Parathyroid adenoma (tissue), 2 donors: ENCODE data around the gene SYNDIG1.

Experiments used
- H2AFZ ChIP-seq: fragments of 300-600 bp; sonication (generic); one replicate; pipeline ENCODE4 v1.7.0; 2017; ENCODE audit warnings: antibody characterized with exemption, mild to moderate bottlenecking
- H3K27ac ChIP-seq: fragments of 300-600 bp; sonication (generic); one replicate; pipeline ENCODE4 v1.7.0; 2017
- H3K27me3 ChIP-seq: fragments of 300-600 bp; sonication (generic); one replicate; pipeline ENCODE4 v1.7.0; 2017; ENCODE audit warnings: low read length; ENCODE audit not compliant: control insufficient read depth, insufficient read depth
- H3K36me3 ChIP-seq: fragments of 300-600 bp; sonication (generic); one replicate; pipeline ENCODE4 v1.7.0; 2017; ENCODE audit warnings: low read length; ENCODE audit not compliant: control insufficient read depth, insufficient read depth
- H3K4me1 ChIP-seq: fragments of 300-600 bp; sonication (generic); one replicate; pipeline ENCODE4 v1.7.0; 2017; ENCODE audit warnings: control low read depth
- H3K4me2 ChIP-seq: fragments of 300-600 bp; sonication (generic); one replicate; pipeline ENCODE4 v1.7.0; 2017; ENCODE audit warnings: low read length
- H3K4me3 ChIP-seq: fragments of 300-600 bp; sonication (generic); one replicate; pipeline ENCODE4 v1.7.0; 2017; ENCODE audit warnings: low read depth, low read length
- H3K79me2 ChIP-seq: fragments of 300-600 bp; sonication (generic); one replicate; pipeline ENCODE4 v1.7.0; 2017; ENCODE audit warnings: control low read depth
- H3K9ac ChIP-seq: fragments of 300-600 bp; sonication (generic); one replicate; pipeline ENCODE4 v1.7.0; 2017; ENCODE audit warnings: mild to moderate bottlenecking
- H3K9me3 ChIP-seq: fragments of 300-600 bp; sonication (generic); one replicate; pipeline ENCODE4 v1.7.0; 2017; ENCODE audit warnings: low read length; ENCODE audit not compliant: control insufficient read depth
- TF ChIP-seq, protein P1 (sequence below): fragments of 300-600 bp; sonication (generic); IDR thresholded peaks from one replicate; pipeline ENCODE4 v1.7.0; 2017; ENCODE audit warnings: antibody characterized with exemption, mild to moderate bottlenecking
- donor health status: primary hyperparathyroidism.

Gene SYNDIG1

DNA sequence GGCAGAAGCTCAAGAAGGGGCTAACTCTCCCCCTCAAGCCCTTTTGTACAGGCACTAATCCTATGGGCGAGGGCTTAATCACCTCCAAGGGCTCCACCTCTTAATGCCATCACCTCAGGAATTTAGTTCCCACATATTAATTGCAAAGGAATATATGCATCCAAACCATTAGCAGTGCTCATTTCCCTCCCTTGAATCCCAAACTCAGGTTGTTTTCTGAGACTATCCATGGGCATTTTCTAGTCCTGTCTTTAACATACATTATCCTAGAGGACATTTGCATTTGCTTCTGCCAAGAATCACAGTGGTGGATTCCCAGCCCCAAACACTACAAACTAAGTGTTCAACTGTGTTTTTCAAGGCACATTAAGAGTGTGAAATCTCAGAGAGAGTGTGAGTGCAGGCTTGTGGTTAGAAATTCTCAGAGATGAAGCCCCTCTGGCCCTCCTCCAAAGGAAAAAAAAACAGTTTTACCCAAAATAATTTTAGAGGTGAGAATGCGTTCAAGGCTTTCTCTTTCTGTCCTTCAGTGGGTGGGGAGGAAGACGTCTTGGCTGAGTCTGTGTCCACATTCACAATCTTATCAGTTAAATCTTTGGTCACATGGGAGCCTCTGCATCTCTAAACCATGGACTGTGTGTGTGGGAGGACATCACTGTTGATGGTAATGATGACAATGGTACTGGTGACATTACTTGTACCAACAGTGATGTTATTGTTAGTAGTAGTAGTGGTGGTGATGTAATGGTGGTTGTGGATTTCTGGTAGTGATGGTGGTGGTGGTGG, 59.3 kb downstream of the SYNDIG1 start:
- no peaks in the 10 kb centered on the region for H3K36me3 ChIP-seq
- H3K27me3 ChIP-seq, result no peaks in the 10 kb centered on the region
- no peaks in the 10 kb centered on the region for H3K79me2 ChIP-seq
- no peaks in the 10 kb centered on the region for H3K9me3 ChIP-seq
- TF ChIP-seq, protein P1, sequence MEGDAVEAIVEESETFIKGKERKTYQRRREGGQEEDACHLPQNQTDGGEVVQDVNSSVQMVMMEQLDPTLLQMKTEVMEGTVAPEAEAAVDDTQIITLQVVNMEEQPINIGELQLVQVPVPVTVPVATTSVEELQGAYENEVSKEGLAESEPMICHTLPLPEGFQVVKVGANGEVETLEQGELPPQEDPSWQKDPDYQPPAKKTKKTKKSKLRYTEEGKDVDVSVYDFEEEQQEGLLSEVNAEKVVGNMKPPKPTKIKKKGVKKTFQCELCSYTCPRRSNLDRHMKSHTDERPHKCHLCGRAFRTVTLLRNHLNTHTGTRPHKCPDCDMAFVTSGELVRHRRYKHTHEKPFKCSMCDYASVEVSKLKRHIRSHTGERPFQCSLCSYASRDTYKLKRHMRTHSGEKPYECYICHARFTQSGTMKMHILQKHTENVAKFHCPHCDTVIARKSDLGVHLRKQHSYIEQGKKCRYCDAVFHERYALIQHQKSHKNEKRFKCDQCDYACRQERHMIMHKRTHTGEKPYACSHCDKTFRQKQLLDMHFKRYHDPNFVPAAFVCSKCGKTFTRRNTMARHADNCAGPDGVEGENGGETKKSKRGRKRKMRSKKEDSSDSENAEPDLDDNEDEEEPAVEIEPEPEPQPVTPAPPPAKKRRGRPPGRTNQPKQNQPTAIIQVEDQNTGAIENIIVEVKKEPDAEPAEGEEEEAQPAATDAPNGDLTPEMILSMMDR, result no peak
- no peak overlapping the region for H3K4me2 ChIP-seq
- H3K4me1 ChIP-seq, result no peaks in the 10 kb centered on the region
- no peak overlapping the region for H3K4me3 ChIP-seq
- H3K27ac ChIP-seq, result no peak overlapping the region
- no peak overlapping the region for H2AFZ ChIP-seq
- no peak overlapping the region for H3K9ac ChIP-seq

- no peaks in the 10 kb centered on the region for H3K4me1 ChIP-seq
- no peak overlapping the region for H3K27ac ChIP-seq
- no peaks in the 10 kb centered on the region for H3K79me2 ChIP-seq
- no peaks in the 10 kb centered on the region for H3K9me3 ChIP-seq
- no peaks in the 10 kb centered on the region for H3K27me3 ChIP-seq
- H3K4me3 ChIP-seq, result no peak overlapping the region
- H3K9ac ChIP-seq, result no peak overlapping the region
- TF ChIP-seq, protein P1, result no peak
- no peak overlapping the region for H3K4me2 ChIP-seq
- no peak overlapping the region for H2AFZ ChIP-seq
- H3K36me3 ChIP-seq, result no peaks in the 10 kb centered on the region
Measured at GRCh38 chr20:24529369-24529719, 59.9 kb downstream of the SYNDIG1 start.

- Histone ChIP-seq H3K27me3 (no peaks in the 10 kb centered on the region), H3K9me3 (no peaks in the 10 kb centered on the region), H3K79me2 (no peaks in the 10 kb centered on the region), H3K36me3 (no peaks in the 10 kb centered on the region), H2AFZ (no peak overlapping the region), H3K4me3 (no peak overlapping the region), H3K4me1 (no peaks in the 10 kb centered on the region), H3K27ac (no peak overlapping the region), H3K4me2 (no peak overlapping the region), H3K9ac (no peak overlapping the region)
- TF ChIP-seq, protein P1, result no peak
Measured at GRCh38 chr20:24530131-24530680, 60.8 kb downstream of the SYNDIG1 start.

DNA sequence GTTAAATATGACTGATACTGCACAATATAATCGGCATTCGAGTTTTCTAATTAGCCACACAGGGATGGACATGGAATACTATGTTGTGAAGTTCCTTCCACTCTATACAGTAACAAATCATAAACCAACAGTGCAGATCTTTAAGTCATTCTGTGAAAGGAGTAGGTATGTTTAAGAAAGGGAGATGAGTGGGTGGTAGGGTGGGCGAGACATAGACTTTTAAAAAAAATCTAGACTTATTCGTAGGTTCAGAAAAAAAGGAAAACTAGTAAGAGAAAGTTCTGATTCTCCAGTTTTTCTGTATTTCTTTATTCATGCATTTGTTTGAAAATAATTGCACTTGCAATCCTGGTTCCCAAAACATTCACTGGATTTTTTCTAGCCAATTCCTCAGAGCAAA, 61.8 kb downstream of the SYNDIG1 start:
- Histone ChIP-seq H3K27ac (no peak overlapping the region), H3K27me3 (no peaks in the 10 kb centered on the region), H2AFZ (no peak overlapping the region), H3K36me3 (no peaks in the 10 kb centered on the region), H3K79me2 (no peaks in the 10 kb centered on the region), H3K9me3 (no peaks in the 10 kb centered on the region), H3K9ac (no peak overlapping the region), H3K4me2 (no peak overlapping the region), H3K4me1 (no peaks in the 10 kb centered on the region), H3K4me3 (no peak overlapping the region)
- TF ChIP-seq, protein P1, result no peak
